ENCODE measurements around the gene IL12RB1.
"Not testable (repeated sequence)": the region's sequence is repeated elsewhere in the genome, so short reads cannot be mapped to it uniquely, and the experiment has no call there.

The IL12RB1 gene

DNA sequence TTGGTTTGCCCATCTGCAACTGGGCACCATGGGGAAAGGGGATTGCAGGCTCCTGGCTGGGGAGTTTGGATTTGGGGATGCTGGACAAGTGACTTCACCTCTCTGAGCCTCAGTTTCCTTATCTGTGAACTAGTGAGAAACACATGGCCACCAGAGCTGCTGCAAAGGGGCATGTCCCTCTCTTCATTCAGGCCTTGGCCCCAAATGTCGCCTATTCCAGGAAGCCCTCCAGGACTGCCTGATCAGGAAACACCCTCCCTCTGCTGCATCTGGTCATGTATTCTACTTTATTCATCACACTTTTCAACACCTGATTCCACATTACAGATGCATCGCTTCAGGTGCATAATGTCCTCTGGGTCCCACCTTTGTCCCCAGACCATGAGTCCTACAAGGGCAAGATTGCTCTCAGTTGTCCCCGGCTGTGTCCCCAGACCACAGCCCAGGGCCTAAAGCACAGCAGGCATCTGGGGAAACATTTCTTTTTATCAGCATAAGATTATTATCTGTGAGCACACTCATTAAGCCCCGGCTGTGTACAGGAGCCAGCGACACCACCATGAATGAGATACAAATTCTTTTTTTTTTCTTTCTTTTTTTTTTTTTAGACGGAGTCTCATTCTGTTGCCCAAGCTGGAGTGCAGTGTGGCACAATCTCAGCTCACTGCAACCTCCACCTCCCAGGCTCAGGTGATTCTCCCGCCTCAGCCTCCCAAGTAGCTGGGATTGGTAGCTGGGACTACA is 41.3 kb downstream of the IL12RB1 start:
- no peak for DNase-seq (ENCODE audit: low spot score)

DNA sequence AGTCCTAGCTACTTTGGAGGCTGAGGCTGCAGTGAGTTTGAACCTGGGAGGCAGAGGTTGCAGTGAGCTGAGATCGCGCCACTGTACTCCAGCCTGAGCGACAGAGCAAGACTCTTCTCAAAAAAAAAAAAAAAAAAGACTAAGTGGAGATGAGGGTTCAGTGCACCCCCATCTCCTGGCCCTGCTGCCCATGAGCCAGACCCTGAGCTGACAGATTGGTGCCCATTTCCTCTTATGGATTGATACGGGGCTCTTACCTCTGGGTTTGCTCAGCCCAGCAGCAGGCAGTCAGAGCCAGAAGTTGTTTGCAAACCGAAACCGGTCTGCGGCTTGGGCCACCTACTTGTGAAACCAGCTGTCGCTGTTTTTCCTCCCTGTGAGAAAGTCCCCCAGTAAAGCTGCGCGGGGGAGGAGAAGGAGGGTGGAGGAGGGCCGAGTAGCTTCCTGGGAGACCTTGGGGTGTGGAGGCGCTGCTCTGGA is 41.9 kb downstream of the IL12RB1 start:
- peak; percentile 46 for DNase-seq (ENCODE audit: low spot score)

DNA sequence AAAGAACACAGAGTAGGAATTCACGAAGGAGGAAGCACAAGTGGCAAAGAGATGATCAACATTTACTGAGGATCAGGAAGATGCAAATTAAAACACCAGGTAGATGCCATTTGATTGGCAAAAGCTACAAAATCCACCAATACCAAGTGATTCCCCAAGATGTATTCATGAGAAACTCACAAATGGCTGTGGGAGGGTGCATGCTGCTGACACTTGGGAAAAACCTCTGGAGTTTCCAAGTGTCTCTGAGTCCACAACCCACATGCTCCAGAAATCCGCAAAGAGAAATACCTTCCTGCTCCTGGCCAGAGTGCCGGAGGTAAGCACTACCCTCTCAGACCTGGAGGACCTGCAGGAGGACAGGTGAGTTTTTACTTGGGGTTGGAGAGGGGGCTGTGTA is 43.1 kb downstream of the IL12RB1 start:
- DNase-seq (ENCODE audit: low spot score): no peak

DNA sequence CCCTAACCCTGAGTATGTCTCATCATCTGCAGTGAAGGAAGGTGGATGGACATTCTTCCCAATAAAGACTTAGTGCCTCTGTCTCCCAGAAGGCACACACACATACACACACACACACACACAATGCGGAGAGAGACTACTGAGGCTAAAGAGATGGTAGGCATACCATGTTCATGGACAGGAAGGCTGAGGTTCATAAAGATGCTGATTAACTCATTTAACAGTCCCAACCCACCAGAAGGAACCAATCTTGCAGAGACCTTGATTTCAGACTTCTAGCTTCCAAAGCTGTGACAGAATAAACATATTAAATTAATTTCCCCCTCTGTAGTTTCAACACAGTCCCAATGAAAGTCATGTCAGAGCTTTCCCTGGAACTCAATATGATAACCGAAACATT is 45.7 kb downstream of the IL12RB1 start:
- DNase-seq (ENCODE audit: low spot score): no peak

DNA sequence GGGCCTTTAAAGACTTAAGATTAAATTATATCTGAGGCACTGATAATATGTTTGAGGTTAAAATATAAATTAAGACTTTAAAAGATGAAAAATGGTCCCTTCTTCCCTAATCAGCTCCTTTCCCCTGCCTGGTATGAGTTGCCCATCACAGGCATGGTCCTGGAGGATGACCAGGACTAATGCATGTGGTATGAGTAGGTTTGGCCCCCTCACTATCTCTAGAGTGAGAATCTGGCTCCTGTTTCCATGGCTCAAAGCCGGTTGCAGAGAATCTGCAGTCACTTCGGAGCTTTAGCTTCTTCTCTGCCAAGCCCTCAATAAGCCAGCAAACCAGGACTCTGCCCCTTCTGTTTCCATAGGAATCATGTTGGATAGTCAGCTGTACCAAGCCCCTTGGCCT is 54.6 kb downstream of the IL12RB1 start:
- not testable (repeated sequence) for DNase-seq (ENCODE audit: low spot score)

DNA sequence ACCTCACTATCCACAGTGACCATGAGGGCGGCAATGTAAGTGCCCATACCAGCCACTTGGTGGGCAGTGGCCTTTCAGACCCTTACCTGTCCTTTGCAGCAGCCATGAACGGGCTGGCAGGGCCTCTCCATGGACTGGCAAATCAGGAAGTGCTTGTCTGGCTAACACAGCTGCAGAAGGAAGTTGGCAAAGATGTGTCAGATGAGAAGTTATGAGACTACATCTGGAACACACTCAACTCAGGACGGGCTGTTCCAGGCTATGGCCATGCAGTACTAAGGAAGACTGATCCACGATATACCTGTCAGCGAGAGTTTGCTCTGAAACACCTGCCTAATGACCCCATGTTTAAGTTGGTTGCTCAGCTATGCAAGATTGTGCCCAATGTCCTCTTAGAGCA is 55.3 kb downstream of the IL12RB1 start:
- not testable (repeated sequence) for DNase-seq (ENCODE audit: low spot score)

DNA sequence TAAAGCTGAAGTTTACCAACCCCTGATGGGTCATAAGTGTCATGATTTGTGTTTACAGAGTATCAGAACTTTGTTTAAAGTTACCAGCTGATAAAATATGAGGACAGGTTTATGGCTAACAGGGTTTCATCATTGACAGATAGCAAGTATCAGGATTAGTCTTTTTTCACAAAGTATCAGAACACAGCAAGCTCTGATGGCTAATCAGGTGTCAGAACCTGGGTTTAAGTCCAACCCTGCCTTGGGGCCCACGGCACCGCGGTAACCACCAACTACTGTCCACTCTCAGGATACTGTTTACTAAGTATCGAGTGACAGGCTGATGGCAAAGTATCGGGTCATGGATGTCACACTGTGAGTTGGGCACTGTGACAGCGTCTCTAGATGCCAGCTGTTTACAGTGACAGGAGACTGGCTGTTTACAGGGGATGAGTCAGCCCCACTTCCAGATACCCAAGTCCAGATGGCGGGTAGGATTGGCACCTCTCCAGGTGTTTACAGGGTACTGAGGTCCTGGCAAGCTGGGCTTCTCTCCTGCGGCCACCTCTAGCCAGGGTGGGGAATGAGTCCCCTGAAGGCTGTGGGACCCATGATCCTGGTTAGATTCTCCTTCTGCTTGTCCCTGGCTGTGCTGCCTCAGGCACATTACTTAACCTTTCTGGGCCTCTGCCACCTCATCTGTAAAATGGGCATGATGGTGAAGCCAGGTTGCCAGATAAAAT is 57.0 kb downstream of the IL12RB1 start:
- no peak for DNase-seq (ENCODE audit: low spot score)

DNA sequence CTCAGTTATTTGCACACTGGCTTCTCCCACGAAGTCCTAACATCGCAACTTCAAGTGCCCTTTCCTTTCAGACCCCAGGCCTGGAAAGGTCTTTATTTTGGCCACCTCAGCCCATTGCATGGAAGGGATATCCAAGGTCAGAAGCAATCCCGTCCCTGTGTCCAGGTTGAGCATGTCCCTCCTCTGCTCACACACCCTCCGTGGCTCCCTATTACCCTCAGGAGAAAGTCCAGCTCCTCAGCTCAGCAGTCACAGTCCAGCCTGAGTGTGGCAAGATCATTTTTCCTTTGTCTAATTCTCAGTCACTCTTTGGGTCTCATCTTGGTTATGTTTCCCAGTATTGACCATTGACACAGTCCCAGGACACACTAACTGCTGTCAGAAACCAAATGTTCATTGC is 59.6 kb downstream of the IL12RB1 start:
- DNase-seq (ENCODE audit: low spot score): no peak

DNA sequence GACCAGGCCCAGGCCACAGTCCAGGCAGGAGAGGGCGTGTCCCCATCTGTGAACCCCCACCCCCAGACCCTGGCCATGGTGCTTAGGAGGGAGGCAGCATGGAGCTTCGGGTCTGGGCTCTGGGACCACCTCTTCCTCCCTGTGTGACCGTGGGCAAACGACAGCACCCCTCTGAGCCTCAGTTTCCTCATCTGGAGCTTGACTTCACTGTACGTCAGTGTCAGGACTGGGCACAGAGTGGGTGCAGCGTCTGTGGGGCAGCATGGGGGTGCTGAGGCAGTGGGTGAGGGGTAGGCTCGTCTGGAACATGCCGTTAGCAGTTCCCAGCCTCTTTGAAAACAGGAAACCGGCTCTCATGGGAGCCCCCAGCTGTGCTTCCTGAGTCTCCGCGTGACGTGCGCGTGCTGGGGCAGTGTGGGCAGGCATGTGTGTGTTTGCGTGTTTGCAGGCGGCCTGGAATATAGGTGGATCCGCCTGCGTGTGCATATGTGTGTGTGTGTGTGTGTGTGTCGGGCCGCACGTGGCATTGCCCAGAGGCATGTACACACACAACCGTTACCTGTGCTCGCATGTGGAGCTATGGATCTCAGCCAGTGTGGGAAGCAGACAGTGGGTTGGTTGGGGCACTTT is 63.0 kb downstream of the IL12RB1 start:
- DNase-seq (ENCODE audit: low spot score): peak; percentile 29

DNA sequence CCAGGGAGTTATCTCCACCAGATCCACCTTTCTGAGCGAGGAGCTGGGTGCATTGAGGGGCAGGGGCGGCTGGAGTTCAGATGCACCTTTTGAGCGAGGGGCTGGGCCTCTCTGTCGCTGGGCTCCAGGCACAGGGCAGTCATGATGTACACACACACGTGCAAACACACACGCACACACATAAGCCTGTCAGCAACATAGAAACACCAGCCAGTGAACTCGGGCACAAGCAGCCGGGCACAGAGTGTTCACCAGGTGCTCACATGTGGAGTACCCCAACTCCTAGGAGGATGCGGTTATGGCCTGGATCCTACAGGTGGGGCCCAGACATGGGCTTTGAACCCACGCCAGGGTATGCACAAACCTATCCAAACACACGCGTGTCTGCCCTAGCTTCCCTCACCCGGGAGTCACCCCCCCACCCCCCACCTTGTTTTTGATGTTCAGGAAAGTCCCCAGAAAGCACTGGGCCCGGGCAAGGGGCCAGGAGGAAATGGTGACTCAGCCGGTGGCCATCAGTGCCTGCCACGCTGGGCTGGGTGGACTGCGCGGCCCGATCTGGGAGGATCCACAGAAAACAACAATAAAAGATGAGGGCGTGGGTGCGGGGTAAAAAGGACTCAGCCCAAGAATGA is 65.5 kb downstream of the IL12RB1 start:
- peak; percentile 14 for DNase-seq (ENCODE audit: low spot score)

DNA sequence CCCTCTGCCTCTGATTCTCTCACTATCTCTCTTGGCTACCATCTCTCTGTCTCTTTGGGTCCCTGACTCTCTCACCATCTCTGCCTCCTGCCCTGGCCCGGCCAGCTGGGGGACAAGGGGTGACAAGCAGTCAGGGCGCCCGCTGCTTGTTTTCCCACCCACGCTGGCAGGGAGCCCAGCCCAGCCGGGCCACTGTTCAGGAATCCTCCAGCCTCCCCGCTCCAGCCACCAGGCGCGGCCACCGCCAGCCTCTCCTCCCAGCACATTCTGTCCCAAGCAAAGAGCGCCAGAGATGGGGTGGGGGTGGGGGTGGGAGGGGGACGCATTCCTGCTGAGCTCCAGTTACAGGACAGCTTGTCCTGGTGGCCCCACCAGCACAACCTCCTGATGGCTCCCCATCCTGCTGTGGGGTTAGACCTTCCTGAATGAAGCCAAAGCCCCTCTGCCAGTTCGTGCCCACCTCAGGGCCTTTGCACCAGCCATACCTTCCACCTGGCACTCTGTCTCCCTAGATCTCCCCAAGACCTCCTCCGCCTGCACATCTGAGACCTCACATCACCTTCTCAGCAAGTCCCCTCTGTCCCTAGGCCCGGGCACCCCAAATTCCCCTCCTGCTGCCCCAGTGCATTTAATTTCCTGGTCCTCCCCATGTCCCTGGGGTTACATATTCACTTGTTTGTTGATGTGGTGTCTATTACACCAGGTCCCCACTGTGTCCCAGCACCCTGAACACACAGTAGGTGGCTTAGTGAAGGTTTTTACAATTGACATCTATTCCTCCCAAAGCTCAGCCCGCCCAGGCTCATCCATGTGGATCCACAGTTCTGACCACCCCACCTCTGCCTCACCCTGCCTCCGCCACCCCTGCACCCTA is 66.3 kb downstream of the IL12RB1 start:
- peak; percentile 44 for DNase-seq (ENCODE audit: low spot score)

DNA sequence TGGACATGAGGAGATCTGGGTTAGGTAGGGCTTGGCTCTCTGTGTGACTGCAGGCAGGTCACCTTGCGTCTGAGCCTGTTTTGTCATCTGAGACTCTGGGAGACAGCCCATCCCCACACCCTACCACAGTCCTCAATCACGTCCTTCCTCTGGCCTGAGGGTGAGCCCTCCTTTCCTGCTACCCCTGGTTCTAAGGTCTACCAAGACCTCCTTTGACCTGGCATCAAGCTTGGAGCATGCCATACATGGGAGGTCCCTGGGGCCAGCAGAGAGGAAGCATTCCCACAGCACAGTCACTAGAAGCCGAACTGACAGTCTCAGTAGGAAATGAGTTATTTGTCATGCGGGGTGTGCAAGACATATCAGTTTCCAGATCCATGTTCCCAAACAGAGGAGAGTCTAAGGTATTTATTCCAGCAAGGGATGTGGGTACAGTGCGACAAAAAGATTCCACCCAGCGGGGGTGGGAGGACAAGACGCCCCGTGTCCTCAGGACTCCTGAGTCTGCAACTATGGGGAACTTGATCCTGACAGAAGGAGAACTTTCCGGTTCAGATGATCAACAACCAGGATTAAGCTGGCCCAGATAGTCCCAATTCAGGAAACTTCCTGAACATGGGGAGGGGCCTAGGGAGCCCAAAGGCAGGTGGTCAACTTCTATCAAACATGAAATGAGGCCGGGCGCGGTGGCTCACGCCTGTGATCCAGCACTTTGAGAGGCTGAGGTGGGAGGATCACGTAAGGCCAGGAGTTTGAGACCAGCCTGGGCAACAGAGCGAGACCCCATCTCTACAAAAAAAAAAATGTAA is 69.3 kb downstream of the IL12RB1 start:
- no peak for DNase-seq (ENCODE audit: low spot score)

DNA sequence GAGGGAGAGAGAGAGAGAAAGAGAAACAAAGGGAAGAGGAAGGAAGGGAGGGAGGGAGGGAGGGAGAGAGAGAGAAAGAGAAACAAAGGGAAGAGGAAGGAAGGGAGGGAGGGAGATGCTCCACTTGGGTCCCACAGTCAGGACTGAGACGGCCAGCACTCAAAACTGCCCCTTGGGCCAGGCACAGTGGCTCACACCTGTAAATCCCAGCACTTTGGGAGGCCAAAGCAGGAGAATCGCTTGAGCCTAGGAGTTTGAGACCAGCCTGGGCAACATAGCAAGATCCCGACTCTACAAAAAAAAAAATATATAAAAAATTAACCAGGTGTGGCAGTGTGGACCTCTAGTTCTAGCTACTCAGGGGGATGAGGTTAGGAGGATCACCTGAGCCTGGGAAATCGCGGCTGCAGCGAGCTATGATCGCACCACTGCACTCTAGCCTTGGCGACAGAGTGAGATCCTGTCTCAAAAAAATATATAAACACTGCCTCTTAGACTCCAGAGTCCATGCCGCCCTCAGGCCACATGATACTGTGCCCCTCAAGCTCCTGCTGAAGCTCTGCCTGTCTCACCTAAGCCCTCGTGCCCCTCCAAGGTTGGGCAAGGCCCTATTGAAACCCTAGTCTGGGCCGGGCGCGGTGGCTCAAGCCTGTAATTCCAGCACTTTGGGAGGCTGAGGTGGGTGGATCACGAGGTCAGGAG is 70.4 kb downstream of the IL12RB1 start:
- no peak for DNase-seq (ENCODE audit: low spot score)

DNA sequence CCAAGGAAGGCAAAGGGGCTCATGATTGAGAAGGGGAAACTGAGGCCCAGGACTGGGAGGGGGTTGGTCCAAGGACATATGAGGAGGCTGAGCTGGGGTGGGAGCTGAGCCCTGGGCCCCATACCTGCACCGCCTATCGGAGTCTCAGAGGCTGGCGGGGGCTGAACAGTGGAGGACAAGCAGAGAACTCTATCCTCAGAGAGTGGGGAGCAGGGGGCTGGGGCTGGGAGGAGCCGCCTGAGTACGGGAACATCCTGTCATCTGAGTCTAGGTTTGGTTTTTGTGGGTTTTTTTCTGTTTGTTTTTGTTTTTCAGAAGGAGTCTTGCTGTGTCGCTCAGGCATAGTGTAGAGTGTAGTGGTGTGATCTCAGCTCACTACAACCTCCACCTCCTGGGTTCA is 72.5 kb downstream of the IL12RB1 start:
- DNase-seq (ENCODE audit: low spot score): no peak

DNA sequence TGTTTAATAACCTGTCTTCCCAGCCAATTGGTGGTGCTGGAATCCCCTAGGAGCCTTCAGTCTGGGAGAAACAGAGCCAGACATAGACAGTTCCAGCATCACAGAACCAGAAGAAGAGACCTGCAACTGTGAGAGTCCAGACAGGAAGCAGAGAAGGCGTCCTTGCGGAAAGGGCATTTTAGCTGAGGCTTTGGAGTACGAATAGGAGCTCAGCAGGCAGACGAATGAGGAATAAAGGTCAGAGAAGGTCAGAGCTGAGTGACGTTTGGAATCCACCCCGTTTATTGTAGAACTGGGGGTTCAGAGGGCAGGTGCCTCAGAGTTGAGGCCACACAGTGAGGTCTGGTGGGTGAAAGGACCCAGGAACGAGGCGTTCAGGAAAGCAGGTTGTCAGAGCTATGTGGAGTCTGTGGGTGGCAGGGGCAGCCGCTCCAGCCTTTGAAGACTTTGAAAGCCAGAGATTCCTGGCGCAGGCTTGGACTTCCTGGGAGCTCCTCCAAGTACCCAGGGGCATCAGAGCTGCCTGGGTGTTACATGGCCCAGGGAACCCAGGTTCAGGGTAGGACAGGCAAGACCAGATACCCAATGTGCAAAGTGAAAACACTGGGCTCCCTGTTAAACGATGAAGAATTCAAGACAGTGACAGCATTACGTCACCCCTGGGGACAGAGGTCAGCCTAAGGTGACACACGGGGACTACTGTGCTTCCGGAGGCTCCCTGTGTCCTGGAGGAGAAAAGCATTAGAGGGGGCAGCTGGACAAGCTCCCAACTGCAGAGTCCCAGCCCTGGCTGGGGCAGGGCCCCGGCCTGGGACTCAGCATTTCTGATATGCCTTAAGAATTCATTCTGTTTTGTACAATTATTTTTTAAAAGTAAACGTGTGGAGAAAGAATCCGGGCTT is 73.3 kb downstream of the IL12RB1 start:
- no peak for DNase-seq (ENCODE audit: low spot score)

DNA sequence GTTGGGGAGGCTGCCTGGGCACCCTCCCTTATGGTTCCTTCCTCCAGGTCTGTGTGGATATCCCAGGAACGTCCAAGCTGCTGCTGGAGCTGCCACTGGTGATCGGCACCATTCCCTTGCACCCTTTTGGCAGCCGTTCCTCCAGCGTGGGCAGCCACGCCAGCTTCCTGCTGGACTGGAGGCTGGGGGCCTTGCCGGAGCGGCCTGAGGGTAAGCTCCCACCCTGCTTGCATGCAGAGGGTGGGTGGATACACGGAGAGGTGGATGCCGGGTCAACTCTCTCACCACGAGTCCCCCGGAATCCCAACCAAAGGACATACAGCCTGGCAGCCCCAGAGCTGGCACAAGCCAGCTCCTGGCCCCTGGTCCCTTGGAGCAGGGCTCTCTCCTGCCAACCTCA is 76.6 kb downstream of the IL12RB1 start:
- DNase-seq (ENCODE audit: low spot score): no peak

DNA sequence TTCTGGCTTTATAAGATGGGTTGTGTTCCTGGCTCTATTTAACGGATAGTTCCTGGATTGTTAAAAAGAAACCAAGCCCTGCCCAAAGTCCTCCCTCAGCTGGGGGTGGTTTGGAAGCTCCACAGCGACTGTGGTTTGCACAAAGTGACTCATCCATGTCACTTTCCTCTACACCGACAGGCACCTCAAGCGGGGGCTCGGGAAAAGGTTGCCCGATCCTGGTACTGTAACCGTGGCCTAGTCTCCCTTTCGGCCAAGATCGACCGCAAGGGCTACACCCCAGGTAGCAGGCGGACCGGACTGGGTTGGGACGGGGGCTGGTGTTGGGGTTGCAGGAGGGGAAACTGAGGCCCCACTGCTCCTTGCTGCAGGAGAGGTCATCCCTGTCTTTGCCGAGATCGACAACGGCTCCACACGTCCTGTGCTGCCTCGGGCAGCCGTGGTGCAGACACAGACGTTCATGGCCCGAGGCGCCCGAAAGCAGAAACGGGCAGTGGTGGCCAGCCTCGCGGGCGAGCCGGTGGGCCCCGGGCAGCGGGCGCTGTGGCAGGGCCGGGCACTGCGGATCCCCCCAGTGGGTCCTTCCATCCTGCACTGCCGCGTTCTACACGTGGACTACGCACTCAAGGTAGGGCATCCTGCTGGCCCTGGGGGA is 77.2 kb downstream of the IL12RB1 start:
- DNase-seq (ENCODE audit: low spot score): no peak
